OCI-LY3 (cell line): ENCODE results near the gene LRRC74B.

Source experiments
- EZH2phosphoT487 ChIP-seq: fragments of 200-600 bp; shearing (Covaris generic); IDR thresholded peaks from 2 replicates; pipeline ENCODE4 v1.6.1; 2018; ENCODE audit warnings: antibody characterized with exemption, mixed run types, low read depth
- TF ChIP-seq, protein P1 (sequence below): fragments of 200-600, 300-600 bp; sonication (generic); IDR thresholded peaks from 2 replicates; pipeline ENCODE4 v1.5.1; 2014; ENCODE audit warnings: antibody characterized with exemption, low read length, low read depth

DNA sequence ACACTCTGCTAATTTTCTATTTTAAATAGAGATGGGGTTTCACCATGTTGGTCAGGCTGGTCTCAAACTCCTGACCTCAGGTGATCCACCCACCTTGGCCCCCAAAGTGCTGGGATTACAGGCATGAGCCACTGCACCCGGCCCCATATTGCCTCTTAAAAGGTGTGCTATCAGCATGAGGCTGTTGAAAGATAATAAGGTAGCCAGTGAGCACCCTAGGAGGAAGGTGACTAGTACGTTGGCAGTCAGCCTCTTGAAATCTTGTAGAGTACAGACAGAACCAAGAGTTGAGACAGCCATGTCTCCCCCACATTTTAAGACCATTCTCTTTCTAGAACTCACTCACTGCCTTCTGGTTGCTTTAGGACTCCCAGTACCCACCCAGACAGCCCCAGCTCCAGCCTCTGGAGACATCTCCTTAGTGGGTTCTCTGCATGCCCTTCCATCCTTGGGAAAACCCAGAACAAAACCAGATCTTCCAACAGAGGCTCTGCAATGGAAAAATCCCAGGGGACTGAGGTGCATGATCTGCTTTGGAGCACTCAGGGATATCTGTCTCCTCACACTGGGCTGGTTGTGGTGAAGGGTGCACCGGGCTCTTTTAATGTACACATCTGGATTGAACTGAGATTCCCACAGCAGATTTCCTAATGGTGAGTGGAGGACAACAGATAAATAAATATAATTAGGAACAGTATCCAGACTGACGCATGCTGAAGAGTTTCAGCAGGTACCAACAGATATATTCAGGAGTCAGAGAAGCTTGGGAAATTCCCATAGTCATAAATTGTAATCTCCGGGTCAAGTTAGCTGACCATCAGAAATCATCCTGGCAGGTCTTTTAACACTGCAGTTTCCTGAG is 49.4 kb downstream of the LRRC74B start:
- TF ChIP-seq, protein P1, sequence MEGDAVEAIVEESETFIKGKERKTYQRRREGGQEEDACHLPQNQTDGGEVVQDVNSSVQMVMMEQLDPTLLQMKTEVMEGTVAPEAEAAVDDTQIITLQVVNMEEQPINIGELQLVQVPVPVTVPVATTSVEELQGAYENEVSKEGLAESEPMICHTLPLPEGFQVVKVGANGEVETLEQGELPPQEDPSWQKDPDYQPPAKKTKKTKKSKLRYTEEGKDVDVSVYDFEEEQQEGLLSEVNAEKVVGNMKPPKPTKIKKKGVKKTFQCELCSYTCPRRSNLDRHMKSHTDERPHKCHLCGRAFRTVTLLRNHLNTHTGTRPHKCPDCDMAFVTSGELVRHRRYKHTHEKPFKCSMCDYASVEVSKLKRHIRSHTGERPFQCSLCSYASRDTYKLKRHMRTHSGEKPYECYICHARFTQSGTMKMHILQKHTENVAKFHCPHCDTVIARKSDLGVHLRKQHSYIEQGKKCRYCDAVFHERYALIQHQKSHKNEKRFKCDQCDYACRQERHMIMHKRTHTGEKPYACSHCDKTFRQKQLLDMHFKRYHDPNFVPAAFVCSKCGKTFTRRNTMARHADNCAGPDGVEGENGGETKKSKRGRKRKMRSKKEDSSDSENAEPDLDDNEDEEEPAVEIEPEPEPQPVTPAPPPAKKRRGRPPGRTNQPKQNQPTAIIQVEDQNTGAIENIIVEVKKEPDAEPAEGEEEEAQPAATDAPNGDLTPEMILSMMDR, result no peak
- TF ChIP-seq EZH2phosphoT487, result no peak
